Measurements from ENCODE around the gene LRRN2. TPM values are rescaled to one million over a fixed set of nuclear protein-coding genes. Genes with fewer than 3 reads are reported as not detected.

LRRN2 gene
- 3.2 to 5.3 TPM (median 3.4 TPM) in 3 replicates for total RNA-seq (2021)
- Bru-seq, nascent RNA, result percentile 49 among the genes with signal in this experiment
- long read RNA-seq, experiment 1, full-length matches to known transcripts, result 30 of 35 reads
- long read RNA-seq, experiment 1, partial matches to known transcripts, result 0 of 35 reads
- long read RNA-seq, experiment 1, other reads (novel, unspliced or antisense), result 5 of 35 reads
- long read RNA-seq, experiment 2, full-length matches to known transcripts, result 4 of 5 reads
- long read RNA-seq, experiment 2, partial matches to known transcripts, result 0 of 5 reads
- long read RNA-seq, experiment 2, other reads (novel, unspliced or antisense), result 1 of 5 reads
- long read RNA-seq, experiment 3, result 0 reads

GRCh38 chr1:204685236-204686006, at the start of gene LRRN2:
TSS of gene LRRN2 (minus strand) at chr1:204685738. CDS start at chr1:204619992, 65,746 bp downstream.
- Mint-ChIP-seq H3K9me3 (no peaks in the 10 kb centered on the region), H3K27me3 (ENCODE audit: low read depth) (peaks cover 65% of the 10 kb centered on the region), H3K36me3 (no peaks in the 10 kb centered on the region), H3K4me1 (peaks cover 26% of the 10 kb centered on the region), H3K4me3 (peak within 1 kb of the TSS; percentile 85), H3K27ac (no peak within 1 kb of the TSS; the same call in 1 of the 2 replicates)
- DNase-seq (ENCODE audit: low spot score), result peak; percentile 42
- TF ChIP-seq NFATC4 (CRISPR knock-in tag; IDR thresholded peaks at IDR 0.05) (no peak), ETV6 (CRISPR knock-in tag; IDR thresholded peaks at IDR 0.05) (0 out of 2 replicates have a peak, but pooled peaks have one; percentile 79), USF2 (CRISPR knock-in tag; IDR thresholded peaks at IDR 0.05) (0 out of 2 replicates have a peak, but pooled peaks have one; percentile 3), SP1 (CRISPR knock-in tag; conservative IDR thresholded peaks at IDR 0.05) (peak; percentile 35), FOXP4 (CRISPR knock-in tag; IDR thresholded peaks at IDR 0.05) (0 out of 2 replicates have a peak, but pooled peaks have one; percentile 33), RELA (CRISPR knock-in tag; IDR thresholded peaks at IDR 0.05; ENCODE audit: borderline replicate concordance) (0 out of 2 replicates have a peak, but pooled peaks have one; percentile 20), GRHL2 (CRISPR knock-in tag; IDR thresholded peaks at IDR 0.05; ENCODE audit: insufficient replicate concordance, severe bottlenecking) (no peak), ATF1 (CRISPR knock-in tag; IDR thresholded peaks at IDR 0.05) (0 out of 2 replicates have a peak, but pooled peaks have one; percentile 42), CREM (CRISPR knock-in tag; IDR thresholded peaks at IDR 0.05) (no peak), MAX (CRISPR knock-in tag; IDR thresholded peaks at IDR 0.05) (0 out of 2 replicates have a peak, but pooled peaks have one; percentile 62), ZNF423 (CRISPR knock-in tag; IDR thresholded peaks at IDR 0.05) (peak; percentile 18; the same call in 1 of the 2 replicates), SMAD3 (CRISPR knock-in tag; IDR thresholded peaks at IDR 0.05; ENCODE audit: borderline replicate concordance) (no peak)
- POLR2A ChIA-PET, result interaction anchor here (1.0 kb wide), 1 partner anchor 120 kb away, joined by 3 read pairs; no protein-coding TSS in a partner anchor
- peak; percentile 33 for ATAC-seq
- CTCF ChIA-PET, result interaction anchor here (0.5 to 6.1 kb wide), 18 partner anchors 8 to 376 kb away, joined by 3 to 40 read pairs (median 5); no protein-coding TSS in a partner anchor

GRCh38 chr1:204735042-204735441, 49.5 kb upstream of the LRRN2 start:
- H3K27me3 Mint-ChIP-seq (ENCODE audit: low read depth), result peaks cover 38% of the 10 kb centered on the region
- DNase-seq (ENCODE audit: low spot score) (no peak), ATAC-seq (no peak)
- ChIA-PET POLR2A (no interaction called here), CTCF (interaction anchor here (1.0 kb wide), 2 partner anchors 14 to 72 kb away, joined by 3 read pairs; no protein-coding TSS in a partner anchor)
- peaks cover 23% of the 10 kb centered on the region for H3K9me3 Mint-ChIP-seq
- H3K36me3 Mint-ChIP-seq, result peaks cover 12% of the 10 kb centered on the region
- TF ChIP-seq ELF4 (CRISPR knock-in tag; IDR thresholded peaks at IDR 0.05; ENCODE audit: low read depth) (no peak), ZNF317 (CRISPR knock-in tag; IDR thresholded peaks at IDR 0.05; ENCODE audit: borderline replicate concordance, low read depth) (no peak), ZNF396 (CRISPR knock-in tag; IDR thresholded peaks at IDR 0.05; ENCODE audit: borderline replicate concordance) (no peak), ZNF138 (CRISPR knock-in tag; conservative IDR thresholded peaks at IDR 0.05) (no peak), NFATC4 (CRISPR knock-in tag; IDR thresholded peaks at IDR 0.05) (no peak), RORB (CRISPR knock-in tag; IDR thresholded peaks at IDR 0.05) (no peak), KAT7 (CRISPR knock-in tag; IDR thresholded peaks at IDR 0.05; ENCODE audit: borderline replicate concordance) (no peak)
- TF ChIP-seq, protein P1, sequence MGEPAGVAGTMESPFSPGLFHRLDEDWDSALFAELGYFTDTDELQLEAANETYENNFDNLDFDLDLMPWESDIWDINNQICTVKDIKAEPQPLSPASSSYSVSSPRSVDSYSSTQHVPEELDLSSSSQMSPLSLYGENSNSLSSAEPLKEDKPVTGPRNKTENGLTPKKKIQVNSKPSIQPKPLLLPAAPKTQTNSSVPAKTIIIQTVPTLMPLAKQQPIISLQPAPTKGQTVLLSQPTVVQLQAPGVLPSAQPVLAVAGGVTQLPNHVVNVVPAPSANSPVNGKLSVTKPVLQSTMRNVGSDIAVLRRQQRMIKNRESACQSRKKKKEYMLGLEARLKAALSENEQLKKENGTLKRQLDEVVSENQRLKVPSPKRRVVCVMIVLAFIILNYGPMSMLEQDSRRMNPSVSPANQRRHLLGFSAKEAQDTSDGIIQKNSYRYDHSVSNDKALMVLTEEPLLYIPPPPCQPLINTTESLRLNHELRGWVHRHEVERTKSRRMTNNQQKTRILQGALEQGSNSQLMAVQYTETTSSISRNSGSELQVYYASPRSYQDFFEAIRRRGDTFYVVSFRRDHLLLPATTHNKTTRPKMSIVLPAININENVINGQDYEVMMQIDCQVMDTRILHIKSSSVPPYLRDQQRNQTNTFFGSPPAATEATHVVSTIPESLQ (CRISPR knock-in tag; IDR thresholded peaks at IDR 0.05), result no peak
- TF ChIP-seq, protein P2, sequence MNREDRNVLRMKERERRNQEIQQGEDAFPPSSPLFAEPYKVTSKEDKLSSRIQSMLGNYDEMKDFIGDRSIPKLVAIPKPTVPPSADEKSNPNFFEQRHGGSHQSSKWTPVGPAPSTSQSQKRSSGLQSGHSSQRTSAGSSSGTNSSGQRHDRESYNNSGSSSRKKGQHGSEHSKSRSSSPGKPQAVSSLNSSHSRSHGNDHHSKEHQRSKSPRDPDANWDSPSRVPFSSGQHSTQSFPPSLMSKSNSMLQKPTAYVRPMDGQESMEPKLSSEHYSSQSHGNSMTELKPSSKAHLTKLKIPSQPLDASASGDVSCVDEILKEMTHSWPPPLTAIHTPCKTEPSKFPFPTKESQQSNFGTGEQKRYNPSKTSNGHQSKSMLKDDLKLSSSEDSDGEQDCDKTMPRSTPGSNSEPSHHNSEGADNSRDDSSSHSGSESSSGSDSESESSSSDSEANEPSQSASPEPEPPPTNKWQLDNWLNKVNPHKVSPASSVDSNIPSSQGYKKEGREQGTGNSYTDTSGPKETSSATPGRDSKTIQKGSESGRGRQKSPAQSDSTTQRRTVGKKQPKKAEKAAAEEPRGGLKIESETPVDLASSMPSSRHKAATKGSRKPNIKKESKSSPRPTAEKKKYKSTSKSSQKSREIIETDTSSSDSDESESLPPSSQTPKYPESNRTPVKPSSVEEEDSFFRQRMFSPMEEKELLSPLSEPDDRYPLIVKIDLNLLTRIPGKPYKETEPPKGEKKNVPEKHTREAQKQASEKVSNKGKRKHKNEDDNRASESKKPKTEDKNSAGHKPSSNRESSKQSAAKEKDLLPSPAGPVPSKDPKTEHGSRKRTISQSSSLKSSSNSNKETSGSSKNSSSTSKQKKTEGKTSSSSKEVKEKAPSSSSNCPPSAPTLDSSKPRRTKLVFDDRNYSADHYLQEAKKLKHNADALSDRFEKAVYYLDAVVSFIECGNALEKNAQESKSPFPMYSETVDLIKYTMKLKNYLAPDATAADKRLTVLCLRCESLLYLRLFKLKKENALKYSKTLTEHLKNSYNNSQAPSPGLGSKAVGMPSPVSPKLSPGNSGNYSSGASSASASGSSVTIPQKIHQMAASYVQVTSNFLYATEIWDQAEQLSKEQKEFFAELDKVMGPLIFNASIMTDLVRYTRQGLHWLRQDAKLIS (CRISPR knock-in tag; IDR thresholded peaks at IDR 0.05; ENCODE audit: borderline replicate concordance), result no peak
- no peak overlapping the region for H3K4me3 Mint-ChIP-seq
- H3K27ac Mint-ChIP-seq, result no peak overlapping the region
- peaks cover 22% of the 10 kb centered on the region for H3K4me1 Mint-ChIP-seq

All from WTC11 (cell line).